ENCODE data around the gene AOPEP.

The AOPEP gene

GRCh38 chr9:94713436-94714215 lies 12.9 kb upstream of the AOPEP start:
- no peak for DNase-seq (ENCODE audit: low read depth)
- H3K4me3 ChIP-seq (ENCODE audit: low read depth, low read length) = no peak overlapping the region

- no peak for DNase-seq (ENCODE audit: low read depth)
Observed at GRCh38 chr9:94714494-94714893, 12.0 kb upstream of the AOPEP start.

GRCh38 chr9:94717761-94718160 lies 8.7 kb upstream of the AOPEP start:
- H3K4me3 ChIP-seq (ENCODE audit: low read depth, low read length) = no peak overlapping the region
- DNase-seq (ENCODE audit: low read depth) = no peak

More at GRCh38 chr9:94714494-94714893, 12.0 kb upstream of the AOPEP start:
- H3K4me3 ChIP-seq (ENCODE audit: low read depth, low read length) = no peak overlapping the region

GRCh38 chr9:94718936-94719335 lies 7.6 kb upstream of the AOPEP start:
- no peak overlapping the region for H3K4me3 ChIP-seq (ENCODE audit: low read depth, low read length)

GRCh38 chr9:94719878-94720277 lies 6.6 kb upstream of the AOPEP start:
- H3K4me3 ChIP-seq (ENCODE audit: low read depth, low read length) = no peak overlapping the region
- DNase-seq (ENCODE audit: low read depth) = no peak

More at GRCh38 chr9:94718936-94719335, 7.6 kb upstream of the AOPEP start:
- DNase-seq (ENCODE audit: low read depth) = no peak

GRCh38 chr9:94720846-94721549 lies 5.5 kb upstream of the AOPEP start:
- DNase-seq (ENCODE audit: low read depth) = no peak
- no peak overlapping the region for H3K4me3 ChIP-seq (ENCODE audit: low read depth, low read length)

GRCh38 chr9:94721754-94722153 lies 4.7 kb upstream of the AOPEP start:
- DNase-seq (ENCODE audit: low read depth) = no peak

GRCh38 chr9:94725293-94725692 lies 1.2 kb upstream of the AOPEP start:
- H3K4me3 ChIP-seq (ENCODE audit: low read depth, low read length) = no peak overlapping the region
- DNase-seq (ENCODE audit: low read depth) = no peak

More at GRCh38 chr9:94721754-94722153, 4.7 kb upstream of the AOPEP start:
- H3K4me3 ChIP-seq (ENCODE audit: low read depth, low read length) = no peak overlapping the region

GRCh38 chr9:94728719-94729118 lies 2.2 kb downstream of the AOPEP start:
- no peak overlapping the region for H3K4me3 ChIP-seq (ENCODE audit: low read depth, low read length)
- no peak for DNase-seq (ENCODE audit: low read depth)

- H3K4me3 ChIP-seq (ENCODE audit: low read depth, low read length) = no peak overlapping the region
- DNase-seq (ENCODE audit: low read depth) = no peak
Observed at GRCh38 chr9:94729199-94729598, 2.7 kb downstream of the AOPEP start.

GRCh38 chr9:94734054-94734754 lies 7.7 kb downstream of the AOPEP start:
- H3K4me3 ChIP-seq (ENCODE audit: low read depth, low read length) = no peak overlapping the region
- no peak for DNase-seq (ENCODE audit: low read depth)

GRCh38 chr9:94736759-94737158 lies 10.3 kb downstream of the AOPEP start:
- DNase-seq (ENCODE audit: low read depth) = no peak
- H3K4me3 ChIP-seq (ENCODE audit: low read depth, low read length) = no peak overlapping the region

GRCh38 chr9:94740145-94740840 lies 13.8 kb downstream of the AOPEP start:
- no peak for DNase-seq (ENCODE audit: low read depth)

GRCh38 chr9:94741866-94742265 lies 15.4 kb downstream of the AOPEP start:
- DNase-seq (ENCODE audit: low read depth) = no peak
- no peak overlapping the region for H3K4me3 ChIP-seq (ENCODE audit: low read depth, low read length)

More at GRCh38 chr9:94740145-94740840, 13.8 kb downstream of the AOPEP start:
- no peak overlapping the region for H3K4me3 ChIP-seq (ENCODE audit: low read depth, low read length)

GRCh38 chr9:94743035-94743954 lies 16.8 kb downstream of the AOPEP start:
- no peak overlapping the region for H3K4me3 ChIP-seq (ENCODE audit: low read depth, low read length)
- no peak for DNase-seq (ENCODE audit: low read depth)

GRCh38 chr9:94745806-94746540 lies 19.5 kb downstream of the AOPEP start:
- H3K4me3 ChIP-seq (ENCODE audit: low read depth, low read length) = no peak overlapping the region
- no peak for DNase-seq (ENCODE audit: low read depth)

GRCh38 chr9:94746541-94747370 lies 20.3 kb downstream of the AOPEP start:
- H3K4me3 ChIP-seq (ENCODE audit: low read depth, low read length) = no peak overlapping the region
- no peak for DNase-seq (ENCODE audit: low read depth)
